Fibroblast of lung (primary cell): Measurements from ENCODE around the gene TOGARAM2.

Experiments used
- CTCF ChIP-seq, 2 donors: IDR thresholded peaks in 1 of 2; conservative IDR thresholded peaks in 1 of 2; 1 replicate in 1 of 2; 2 replicates in 1 of 2; pipeline ENCODE4 v1.5.1; 2011 to 2012; ENCODE audit warnings: low read length in 2 of 2, control low read depth in 1 of 2, inconsistent platforms in 1 of 2, low read depth in 1 of 2, mild to moderate bottlenecking in 1 of 2
- EZH2 ChIP-seq: IDR thresholded peaks from 2 replicates; pipeline ENCODE4 v1.5.1; 2012; ENCODE audit warnings: low read length, control low read depth, mild to moderate bottlenecking; ENCODE audit errors: missing control alignments

- TF ChIP-seq CTCF (conservative IDR thresholded peaks at IDR 0.05 in 1 of 2, IDR thresholded peaks at IDR 0.05 in 1 of 2; ENCODE audit: low read depth in 1 of 2, low read length in 2 of 2), result no peak
- no peak for TF ChIP-seq EZH2
These were observed 60.1 kb downstream of the TOGARAM2 start for GRCh38 chr2:29041161-29041660.
